ENCODE data around the gene PPP2CA. TPM values are rescaled to one million over a fixed set of nuclear protein-coding genes. Genes with fewer than 3 reads are reported as not detected.
"Not testable (repeated sequence)": the region's sequence is repeated elsewhere in the genome, so short reads cannot be mapped to it uniquely, and the experiment has no call there.

PPP2CA gene
- total RNA-seq, 4 donors from 2014 or later, result 110 to 271 (median 191) TPM

DNA sequence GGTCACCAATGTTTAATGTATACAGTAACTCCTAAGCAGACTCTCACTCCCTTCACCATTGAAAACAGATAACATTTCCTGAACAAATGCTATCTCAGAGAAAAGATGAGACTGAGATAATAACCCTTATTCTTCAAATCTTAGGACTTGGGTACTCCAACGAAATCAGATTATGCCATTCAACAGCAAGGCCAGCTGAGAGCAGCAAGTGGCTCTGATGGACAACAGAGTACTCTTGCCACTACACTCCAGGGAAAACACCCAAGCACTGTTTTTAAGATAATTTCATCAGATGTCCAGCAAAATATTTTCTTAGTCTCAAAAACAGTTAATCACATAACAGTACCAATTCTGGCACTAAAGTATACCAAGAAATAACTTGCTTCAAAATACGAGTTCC, 10.1 kb downstream of the PPP2CA start:
- Histone ChIP-seq H3K9me3 (no peaks in the 10 kb centered on the region), H3K27me3 (no peaks in the 10 kb centered on the region), H3K36me3 (peaks cover under 1% of the 10 kb centered on the region), H3K27ac (no peak overlapping the region), H3K4me3 (no peak overlapping the region), H3K4me1 (peaks cover 30% of the 10 kb centered on the region)
- TF ChIP-seq CTCF (IDR thresholded peaks at IDR 0.05), result no peak
- no peak for TF ChIP-seq EP300 (IDR thresholded peaks at IDR 0.05)
- TF ChIP-seq POLR2AphosphoS5 (IDR thresholded peaks at IDR 0.05), result no peak
- TF ChIP-seq POLR2A (IDR thresholded peaks at IDR 0.05), result no peak
- WGBS, result 74% methylated on average over 2 of the region's 2 CpGs
- no peak for DNase-seq (ENCODE audit: low spot score in 2 of 2)

DNA sequence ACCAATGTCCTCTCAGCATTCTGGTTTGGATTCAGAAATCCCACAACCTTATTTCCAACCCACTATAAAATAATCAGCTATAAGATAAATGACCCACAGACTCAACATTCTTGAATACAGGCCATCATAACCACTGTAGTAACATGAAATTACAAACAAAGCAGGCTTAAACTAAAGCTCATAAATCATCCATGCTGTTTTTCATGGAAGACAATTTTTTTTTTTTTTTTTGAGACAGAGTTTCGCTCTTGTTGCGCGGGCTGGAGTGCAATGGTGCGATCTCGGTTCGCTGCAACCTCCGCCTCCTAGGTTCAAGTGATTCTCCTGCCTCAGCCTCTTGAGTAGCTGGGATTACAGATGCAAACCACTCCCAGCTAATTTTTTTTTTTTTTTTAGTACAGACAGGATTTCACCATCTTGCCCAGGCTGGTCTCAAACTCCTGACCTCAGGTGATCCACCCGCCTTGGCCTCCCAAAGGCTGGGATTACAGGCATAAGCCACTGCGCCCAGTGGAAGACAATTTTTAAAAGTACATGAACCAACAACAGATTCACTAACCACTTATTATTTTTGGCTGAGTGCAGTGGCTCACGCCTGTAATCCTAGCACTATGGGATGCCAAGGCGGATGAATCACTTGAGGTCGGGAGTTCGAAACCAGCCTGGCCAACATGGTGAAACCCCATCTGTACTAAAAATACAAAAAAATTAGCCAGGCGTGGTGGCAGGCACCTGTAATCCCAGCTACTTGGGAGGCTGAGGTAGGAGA, 14.4 kb downstream of the PPP2CA start:
- peaks cover 20% of the 10 kb centered on the region for H3K4me1 ChIP-seq

GRCh38 chr5:134209477-134210245, 16.2 kb downstream of the PPP2CA start:
- peaks cover 3% of the 10 kb centered on the region for H3K36me3 ChIP-seq
- no peak overlapping the region for H3K4me3 ChIP-seq
- H3K9me3 ChIP-seq, result no peaks in the 10 kb centered on the region
- no peak for DNase-seq (ENCODE audit: low spot score in 2 of 2)
- TF ChIP-seq CTCF (IDR thresholded peaks at IDR 0.05), result no peak
- TF ChIP-seq POLR2AphosphoS5 (IDR thresholded peaks at IDR 0.05), result no peak
- no peak for TF ChIP-seq EP300 (IDR thresholded peaks at IDR 0.05)
- TF ChIP-seq POLR2A (IDR thresholded peaks at IDR 0.05), result no peak
- WGBS, result 81% methylated on average over 14 of the region's 14 CpGs
- H3K27ac ChIP-seq, result no peak overlapping the region
- no peaks in the 10 kb centered on the region for H3K27me3 ChIP-seq
- peaks cover 20% of the 10 kb centered on the region for H3K4me1 ChIP-seq

More for the DNA sequence above, 14.4 kb downstream of the PPP2CA start:
- not testable (repeated sequence) for H3K27ac ChIP-seq; H3K9me3 ChIP-seq; DNase-seq (ENCODE audit: low spot score in 2 of 2); H3K36me3 ChIP-seq; H3K4me3 ChIP-seq; H3K27me3 ChIP-seq
- WGBS, result 86% methylated on average over 14 of the region's 14 CpGs

GRCh38 chr5:134207696-134208095, 18.2 kb downstream of the PPP2CA start:
- H3K27me3 ChIP-seq, result no peaks in the 10 kb centered on the region
- DNase-seq (ENCODE audit: low spot score in 2 of 2), result no peak
- H3K4me3 ChIP-seq, result no peak overlapping the region
- no peak overlapping the region for H3K27ac ChIP-seq
- H3K9me3 ChIP-seq, result no peaks in the 10 kb centered on the region
- H3K36me3 ChIP-seq, result peaks cover 18% of the 10 kb centered on the region
- 93% methylated on average over 1 of the region's 1 CpG for WGBS
- TF ChIP-seq EP300 (IDR thresholded peaks at IDR 0.05), result no peak
- no peak for TF ChIP-seq POLR2A (IDR thresholded peaks at IDR 0.05)
- TF ChIP-seq CTCF (IDR thresholded peaks at IDR 0.05), result no peak
- no peak for TF ChIP-seq POLR2AphosphoS5 (IDR thresholded peaks at IDR 0.05)
- H3K4me1 ChIP-seq, result peaks cover 20% of the 10 kb centered on the region

DNA sequence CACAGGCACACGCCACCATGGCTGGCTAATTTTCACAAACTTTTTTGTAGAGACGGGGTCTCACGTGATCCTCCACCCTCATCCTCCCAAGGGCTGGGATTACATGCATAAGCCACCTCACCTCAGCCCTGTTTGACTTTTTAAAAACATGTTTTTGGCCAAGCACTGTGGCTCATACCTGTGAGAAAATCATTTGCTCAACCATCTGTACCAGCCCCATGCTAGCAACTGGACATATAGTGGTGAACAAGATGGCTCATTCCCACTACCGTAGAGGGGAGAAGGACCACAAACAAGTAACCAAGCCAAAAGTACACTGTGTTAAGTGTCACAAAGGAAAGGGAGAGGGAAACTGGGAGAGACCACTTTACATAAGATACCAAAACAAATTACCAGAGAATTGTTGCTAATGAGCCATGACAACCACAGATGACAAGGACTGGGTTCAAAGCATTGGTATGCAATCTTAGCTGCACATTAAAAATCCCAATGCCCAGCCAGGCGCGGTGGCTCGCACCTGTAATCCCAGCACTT, 19.2 kb downstream of the PPP2CA start:
- Histone ChIP-seq H3K36me3 (peaks cover 26% of the 10 kb centered on the region), H3K4me3 (no peak overlapping the region), H3K9me3 (no peaks in the 10 kb centered on the region), H3K27me3 (no peaks in the 10 kb centered on the region), H3K27ac (no peak overlapping the region), H3K4me1 (peaks cover 20% of the 10 kb centered on the region)
- 83% methylated on average over 7 of the region's 7 CpGs for WGBS
- DNase-seq (ENCODE audit: low spot score in 2 of 2), result no peak
- no peak for TF ChIP-seq EP300 (IDR thresholded peaks at IDR 0.05)
- TF ChIP-seq POLR2A (IDR thresholded peaks at IDR 0.05), result no peak
- no peak for TF ChIP-seq POLR2AphosphoS5 (IDR thresholded peaks at IDR 0.05)
- no peak for TF ChIP-seq CTCF (IDR thresholded peaks at IDR 0.05)

Measured in suprapubic skin (tissue), 4 donors.